Brain microvascular endothelial cell (primary cell): ENCODE measurements around the gene PAQR6.

Source experiments
- DNase-seq: peaks from one replicate; pipeline ENCODE4 v3.0.0-alpha.2; 2020
- H3K27ac ChIP-seq: fragments of 250-450 bp; sonication (Bioruptor Pico); 2 replicates; pipeline ENCODE4 v1.5.1; 2020; ENCODE audit warnings: mild to moderate bottlenecking, moderate library complexity
- H3K27me3 ChIP-seq: fragments of 250-450 bp; sonication (Bioruptor Pico); replicated peaks from 2 replicates; pipeline ENCODE4 v1.5.1; 2020; ENCODE audit warnings: mild to moderate bottlenecking
- H3K36me3 ChIP-seq: fragments of 250-450 bp; sonication (Bioruptor Pico); replicated peaks from 2 replicates; pipeline ENCODE4 v1.5.1; 2020; ENCODE audit warnings: mild to moderate bottlenecking
- H3K4me3 ChIP-seq: 2 replicates; pipeline ENCODE4 v1.5.1; 2011; ENCODE audit warnings: low read depth, mild to moderate bottlenecking, control low read depth, low read length, moderate library complexity
- CTCF ChIP-seq: IDR thresholded peaks from 2 replicates; pipeline ENCODE4 v1.5.1; 2011; ENCODE audit warnings: low read depth, mild to moderate bottlenecking, moderate library complexity, low read length, control low read depth, inconsistent platforms; ENCODE audit errors: missing control alignments
- in situ Hi-C: cut with HindIII; loops from 2 replicates; pipeline ENCODE4 v1.10.0; 2017; ENCODE audit warnings: low sequenced_read_pairs, low pct_ligation_motif_present

Gene PAQR6

GRCh38 chr1:156247460-156248322, at the start of gene PAQR6:
PAQR6 (minus strand) TSS chr1:156248056; CDS start chr1:156246731, 1,325 bp downstream.
- H3K27me3 ChIP-seq, result peaks cover 7% of the 10 kb centered on the region
- H3K36me3 ChIP-seq, result peaks cover 39% of the 10 kb centered on the region
- H3K27ac ChIP-seq, result no peak within 1 kb of the TSS
- in situ Hi-C loops, result no loop called here
- H3K4me3 ChIP-seq, result no peak within 1 kb of the TSS
- no peak for DNase-seq
- TF ChIP-seq CTCF, result no peak

- DNase-seq, result peak; percentile 43
Observed at GRCh38 chr1:156295391-156295947, 47.6 kb upstream of the PAQR6 start, which contains the start of gene GLMP. GLMP (minus strand) TSS chr1:156295679; CDS start chr1:156295645, 34 bp downstream.

GRCh38 chr1:156293895-156294294, 46.0 kb upstream of the PAQR6 start:
- Histone ChIP-seq H3K27me3 (no peaks in the 10 kb centered on the region), H3K4me3 (no peak overlapping the region), H3K36me3 (peaks cover 14% of the 10 kb centered on the region), H3K27ac (no peak overlapping the region)
- no peak for DNase-seq
- no peak for TF ChIP-seq CTCF
- in situ Hi-C loops, result no loop called here

More at GRCh38 chr1:156295391-156295947, 47.6 kb upstream of the PAQR6 start, which contains the start of gene GLMP:
- Histone ChIP-seq H3K4me3 (peak within 1 kb of the TSS; percentile 83), H3K36me3 (peaks cover 9% of the 10 kb centered on the region), H3K27ac (peak within 1 kb of the TSS; percentile 38), H3K27me3 (no peaks in the 10 kb centered on the region)
- no peak for TF ChIP-seq CTCF
- in situ Hi-C loops, result no loop called here

GRCh38 chr1:156293098-156293434, 45.2 kb upstream of the PAQR6 start:
- no peak for DNase-seq
- no peaks in the 10 kb centered on the region for H3K27me3 ChIP-seq
- peaks cover 17% of the 10 kb centered on the region for H3K36me3 ChIP-seq
- in situ Hi-C loops, result no loop called here
- no peak for TF ChIP-seq CTCF
- H3K4me3 ChIP-seq, result no peak overlapping the region
- no peak overlapping the region for H3K27ac ChIP-seq

GRCh38 chr1:156291226-156292061, 43.6 kb upstream of the PAQR6 start:
- Histone ChIP-seq H3K27ac (peak overlapping the region; percentile 35), H3K4me3 (peak overlapping the region; percentile 69), H3K36me3 (peaks cover 17% of the 10 kb centered on the region), H3K27me3 (no peaks in the 10 kb centered on the region)
- TF ChIP-seq CTCF, result no peak
- in situ Hi-C loops, result no loop called here
- peak; percentile 90 for DNase-seq
